ENCODE data around the gene KHDC1.
"Not testable (repeated sequence)": the region's sequence is repeated elsewhere in the genome, so short reads cannot be mapped to it uniquely, and the experiment has no call there.

Gene KHDC1

DNA sequence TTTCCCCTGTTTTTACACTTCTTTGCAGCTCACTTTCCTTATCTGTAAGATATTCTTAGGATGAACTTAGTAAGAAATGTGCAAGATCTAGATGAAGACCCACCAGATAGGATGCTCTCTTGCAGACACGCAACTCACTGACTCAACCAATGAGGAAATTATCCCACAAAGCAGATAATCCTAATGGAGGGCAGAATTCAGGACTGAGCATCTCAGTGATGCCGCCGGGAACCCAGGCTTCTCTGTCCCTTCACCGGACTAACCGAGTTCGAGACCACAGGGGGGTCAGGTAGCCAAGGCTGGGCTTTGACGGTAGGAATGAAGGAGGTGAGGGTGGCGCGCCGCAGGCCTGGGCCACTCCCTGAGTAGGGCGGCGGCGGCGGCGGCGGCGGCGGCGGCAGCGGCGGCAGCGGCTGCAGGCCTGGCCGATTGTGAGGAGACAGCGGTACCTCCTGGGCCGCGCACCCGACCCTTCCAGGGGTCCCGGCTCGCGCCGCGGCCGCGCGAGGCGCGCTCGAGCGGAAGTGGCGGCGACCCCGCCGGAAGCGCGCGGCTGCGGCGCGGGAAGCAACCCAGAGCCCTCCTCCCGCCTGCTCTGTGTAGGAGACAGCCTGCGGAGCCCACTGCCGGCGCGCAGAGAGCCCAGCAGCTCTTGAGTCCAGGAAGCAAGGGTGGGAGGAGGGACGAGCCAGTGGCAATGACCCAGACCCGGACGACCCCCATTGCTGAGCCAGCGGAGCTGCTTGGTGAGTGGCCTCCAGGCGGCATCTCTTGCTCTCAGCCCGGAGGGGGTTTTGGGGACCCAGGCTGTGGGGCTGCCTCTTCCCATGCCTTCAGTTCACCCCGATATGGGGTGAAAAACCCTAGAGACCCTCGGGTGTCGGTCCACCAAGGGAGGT lies at the start of gene KHDC1:
Gene KHDC1, minus strand, starts transcription at position 526 of the 899 bp plus-strand sequence. CDS start 20,679 bp downstream, outside the sequence.
- no peak for DNase-seq (ENCODE audit: low read depth, low spot score)

DNA sequence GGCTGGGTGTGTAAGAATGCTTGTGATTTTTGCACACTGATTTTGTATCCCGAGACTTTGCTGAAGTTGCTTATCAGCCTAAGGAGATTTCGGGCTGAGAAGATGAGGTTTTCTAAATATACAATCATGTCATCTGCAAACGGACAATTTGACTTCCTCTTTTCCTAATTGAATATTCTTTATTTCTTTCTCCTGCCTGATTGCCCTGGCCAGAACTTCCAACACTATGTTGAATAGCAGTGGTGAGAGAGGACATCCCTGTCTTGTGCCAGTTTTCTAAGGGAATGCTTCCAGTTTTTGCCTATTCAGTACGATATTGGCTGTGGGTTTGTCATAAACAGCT lies 47.5 kb upstream of the KHDC1 start:
- not testable (repeated sequence) for DNase-seq (ENCODE audit: low read depth, low spot score)

GRCh38 chr6:73309785-73310502 lies 46.9 kb upstream of the KHDC1 start:
- no peak for DNase-seq (ENCODE audit: low read depth, low spot score)

DNA sequence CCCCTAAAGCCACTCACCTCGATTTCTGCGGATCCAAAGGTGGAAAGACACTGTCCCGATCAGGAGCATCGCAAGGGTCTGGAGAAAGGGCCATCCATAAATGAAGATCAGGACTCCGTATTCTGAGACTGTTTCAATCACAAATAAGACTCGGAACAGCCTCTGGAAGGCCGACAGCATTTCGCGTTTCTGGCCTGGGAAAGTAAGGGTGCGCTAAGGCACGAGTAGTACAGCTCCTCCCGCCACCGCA lies 46.5 kb upstream of the KHDC1 start:
- no peak for DNase-seq (ENCODE audit: low read depth, low spot score)

- DNase-seq (ENCODE audit: low read depth, low spot score): no peak
These were observed 45.9 kb upstream of the KHDC1 start for GRCh38 chr6:73308712-73309534.

- DNase-seq (ENCODE audit: low read depth, low spot score): not testable (repeated sequence)
These were observed 40.8 kb upstream of the KHDC1 start for GRCh38 chr6:73303773-73304172.

DNA sequence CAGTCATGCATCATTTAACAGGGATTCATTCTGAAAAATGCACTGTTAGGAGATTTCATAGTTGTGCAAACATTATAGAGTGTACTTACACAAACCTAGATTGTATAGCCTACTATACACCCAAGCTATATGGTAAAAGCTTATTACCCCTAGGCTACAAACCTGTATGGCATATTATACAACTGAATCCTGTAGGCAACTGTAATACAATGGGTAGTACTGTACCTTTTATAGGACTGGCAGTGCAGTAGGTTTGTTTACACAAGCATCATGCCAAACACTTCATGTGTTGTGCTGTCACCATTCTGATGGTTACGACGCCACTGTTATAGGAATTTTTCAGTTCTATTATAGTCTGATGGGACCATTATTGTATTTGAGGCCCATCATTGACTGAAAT lies 39.3 kb upstream of the KHDC1 start:
- no peak for DNase-seq (ENCODE audit: low read depth, low spot score)

GRCh38 chr6:73299151-73299971 lies 36.4 kb upstream of the KHDC1 start:
- no peak for DNase-seq (ENCODE audit: low read depth, low spot score)

DNA sequence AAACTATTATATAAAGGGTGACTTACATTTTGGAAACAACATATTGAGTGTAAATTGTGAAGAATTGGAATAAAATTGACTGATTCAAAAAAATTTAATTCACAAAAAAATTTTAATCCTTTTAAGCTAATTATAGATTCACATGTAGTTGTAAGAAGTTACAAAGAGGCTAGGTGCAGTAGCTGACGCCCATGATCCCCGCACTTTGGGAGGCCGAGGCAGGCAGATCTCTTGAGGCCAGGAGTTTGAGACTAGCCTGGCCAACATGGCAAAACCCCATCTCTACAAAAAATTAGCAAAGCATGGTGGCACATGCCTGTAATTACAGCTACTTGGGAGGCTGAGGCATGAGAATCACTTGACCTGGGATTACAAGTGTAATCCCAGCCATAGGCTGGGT lies 30.3 kb upstream of the KHDC1 start:
- no peak for DNase-seq (ENCODE audit: low read depth, low spot score)

- DNase-seq (ENCODE audit: low read depth, low spot score): no peak
These were observed 27.4 kb upstream of the KHDC1 start for GRCh38 chr6:73290435-73290834.

- no peak for DNase-seq (ENCODE audit: low read depth, low spot score)
These were observed 23.8 kb upstream of the KHDC1 start for GRCh38 chr6:73286752-73287151.

DNA sequence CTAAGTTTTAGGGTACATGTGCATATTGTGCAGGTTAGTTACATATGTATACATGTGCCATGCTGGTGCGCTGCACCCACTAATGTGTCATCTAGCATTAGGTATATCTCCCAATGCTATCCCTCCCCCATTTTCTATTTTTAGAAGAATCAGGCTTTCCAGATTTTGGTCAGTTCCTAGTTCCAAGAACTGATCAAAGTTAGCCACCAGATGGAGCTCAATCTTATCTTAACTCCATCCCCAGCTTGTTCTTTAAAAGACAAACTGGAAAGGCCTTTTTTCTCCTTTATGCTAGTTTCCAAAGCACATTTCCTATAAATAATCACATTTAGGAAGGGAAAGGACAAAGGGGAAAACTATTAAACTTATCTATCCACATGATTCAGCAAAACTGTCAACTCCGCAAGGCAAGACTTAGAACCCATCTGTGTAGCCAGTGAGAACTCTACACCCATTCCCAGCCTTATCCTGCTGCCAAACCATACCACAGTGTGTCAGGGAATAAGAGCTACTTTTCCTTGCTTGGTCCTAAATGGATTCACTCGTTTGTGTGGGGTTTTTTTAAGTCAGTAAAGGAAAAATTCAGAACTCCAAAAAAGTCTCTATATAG lies 22.8 kb upstream of the KHDC1 start:
- DNase-seq (ENCODE audit: low read depth, low spot score): no peak

DNA sequence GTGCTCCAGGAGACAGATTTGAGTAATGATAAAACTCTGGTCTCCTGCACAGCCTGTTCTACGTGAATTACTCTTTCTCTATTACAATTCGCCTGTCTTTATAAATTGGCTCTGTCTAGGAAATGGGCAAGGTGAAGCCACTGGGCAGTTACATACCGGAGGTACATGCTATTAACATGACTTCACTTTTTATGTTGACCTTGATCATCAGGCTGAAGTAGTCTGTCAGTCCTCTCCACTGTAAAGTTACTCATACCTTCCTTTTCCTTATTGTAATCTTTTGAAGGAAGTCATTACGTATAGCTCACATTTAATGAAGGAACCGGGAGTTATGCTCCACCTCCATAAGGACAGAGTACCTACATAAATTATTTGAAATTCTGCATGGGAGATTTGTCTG lies 19.9 kb upstream of the KHDC1 start:
- DNase-seq (ENCODE audit: low read depth, low spot score): no peak

- not testable (repeated sequence) for DNase-seq (ENCODE audit: low read depth, low spot score)
These were observed 18.7 kb upstream of the KHDC1 start for GRCh38 chr6:73281684-73282083.

GRCh38 chr6:73269296-73269695 lies 6.3 kb upstream of the KHDC1 start:
- not testable (repeated sequence) for DNase-seq (ENCODE audit: low read depth, low spot score)

DNA sequence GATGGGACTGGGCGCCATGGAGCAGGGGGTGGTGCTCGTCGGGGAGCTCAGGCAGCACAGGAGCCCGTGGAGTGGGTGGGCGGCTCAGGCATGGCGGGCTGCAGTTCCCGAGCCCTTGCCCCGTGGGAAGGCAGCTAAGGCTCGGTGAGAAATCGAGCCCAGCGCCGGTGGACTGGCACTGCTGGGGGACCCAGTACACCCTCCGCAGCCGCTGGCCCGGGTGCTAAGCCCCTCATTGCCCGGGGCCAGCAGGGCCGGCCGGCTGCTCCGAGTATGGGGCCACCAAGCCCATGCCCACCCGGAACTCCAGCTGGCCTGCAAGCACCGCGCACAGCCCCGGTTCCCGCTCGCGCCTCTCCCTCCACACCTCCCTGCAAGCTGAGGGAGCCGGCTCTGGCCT lies 5.9 kb upstream of the KHDC1 start:
- not testable (repeated sequence) for DNase-seq (ENCODE audit: low read depth, low spot score)

- DNase-seq (ENCODE audit: low read depth, low spot score): no peak
These were observed 1.4 kb upstream of the KHDC1 start for GRCh38 chr6:73264446-73264845.

- DNase-seq (ENCODE audit: low read depth, low spot score): no peak
These were observed 544 bp upstream of the KHDC1 start for GRCh38 chr6:73263570-73263909.

GRCh38 chr6:73258721-73259120 lies 4.3 kb downstream of the KHDC1 start:
- no peak for DNase-seq (ENCODE audit: low read depth, low spot score)

GRCh38 chr6:73254323-73254722 lies 8.7 kb downstream of the KHDC1 start:
- not testable (repeated sequence) for DNase-seq (ENCODE audit: low read depth, low spot score)

- DNase-seq (ENCODE audit: low read depth, low spot score): no peak
These were observed 10.3 kb downstream of the KHDC1 start for GRCh38 chr6:73252703-73253102.

Measured in iPS DF 19.7 (cell line).